ENCODE measurements around the gene TNFAIP3.
A peak's percentile ranks its signal among the peaks of the same experiment; 100 is the strongest.
"Not testable (repeated sequence)": the region's sequence is repeated elsewhere in the genome, so short reads cannot be mapped to it uniquely, and the experiment has no call there.

TNFAIP3 gene

DNA sequence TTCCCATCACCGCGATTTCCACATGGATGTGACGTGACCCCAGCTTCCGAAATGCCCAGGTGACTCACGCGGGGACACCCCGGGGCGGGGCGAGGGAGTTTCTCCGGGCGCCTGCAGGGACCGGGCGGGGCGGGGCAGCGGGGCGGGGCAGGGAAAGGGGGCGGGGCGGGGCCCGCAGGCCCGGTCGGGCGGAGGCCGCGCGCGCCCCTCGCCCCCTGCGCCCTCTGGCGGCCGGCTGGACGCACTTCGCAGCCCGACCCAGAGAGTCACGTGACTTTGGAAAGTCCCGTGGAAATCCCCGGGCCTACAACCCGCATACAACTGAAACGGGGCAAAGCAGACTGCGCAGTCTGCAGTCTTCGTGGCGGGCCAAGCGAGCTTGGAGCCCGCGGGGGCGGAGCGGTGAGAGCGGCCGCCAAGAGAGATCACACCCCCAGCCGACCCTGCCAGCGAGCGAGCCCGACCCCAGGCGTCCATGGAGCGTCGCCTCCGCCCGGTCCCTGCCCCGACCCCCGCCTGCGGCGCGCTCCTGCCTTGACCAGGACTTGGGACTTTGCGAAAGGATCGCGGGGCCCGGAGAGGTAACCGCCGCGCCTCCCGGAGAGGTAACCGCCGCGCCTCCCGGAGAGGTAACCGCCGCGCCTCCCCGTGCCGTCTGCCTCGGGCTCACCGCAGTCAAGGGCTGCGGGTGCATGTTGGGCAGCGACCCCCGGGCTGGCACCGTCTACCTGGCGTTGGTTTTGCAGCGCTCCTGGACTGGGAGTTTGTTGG, at the start of gene TNFAIP3:
Gene TNFAIP3 (plus strand): TSS at position 346 of the 771 bp plus-strand sequence. CDS start 3,969 bp downstream, outside the sequence.
- peak; percentile 97 for DNase-seq (ENCODE audit: low spot score)

DNA sequence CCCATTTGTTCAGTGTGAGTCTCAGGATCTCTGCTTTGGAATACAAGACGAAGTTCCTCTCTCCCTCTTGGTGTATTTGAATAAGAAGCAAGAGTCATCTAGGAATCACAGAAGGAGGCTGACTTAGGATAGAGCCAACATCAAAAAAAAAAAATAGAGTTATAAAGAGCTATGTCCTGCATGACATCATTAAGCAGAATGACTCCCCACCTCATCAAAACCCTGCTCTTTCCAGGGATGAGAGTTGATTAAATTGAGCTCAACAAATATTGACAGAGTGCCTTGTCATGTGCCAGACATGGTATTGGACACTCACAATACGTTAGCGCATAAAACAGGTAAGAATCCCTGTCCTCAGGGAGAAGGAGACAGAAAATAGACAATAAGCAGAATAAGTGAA, 48.6 kb upstream of the TNFAIP3 start:
- no peak for DNase-seq (ENCODE audit: low spot score)

- DNase-seq (ENCODE audit: low spot score), result peak; percentile 74
Observed at GRCh38 chr6:137819740-137820139, 47.3 kb upstream of the TNFAIP3 start.

GRCh38 chr6:137820425-137820824, 46.6 kb upstream of the TNFAIP3 start:
- DNase-seq (ENCODE audit: low spot score), result no peak

DNA sequence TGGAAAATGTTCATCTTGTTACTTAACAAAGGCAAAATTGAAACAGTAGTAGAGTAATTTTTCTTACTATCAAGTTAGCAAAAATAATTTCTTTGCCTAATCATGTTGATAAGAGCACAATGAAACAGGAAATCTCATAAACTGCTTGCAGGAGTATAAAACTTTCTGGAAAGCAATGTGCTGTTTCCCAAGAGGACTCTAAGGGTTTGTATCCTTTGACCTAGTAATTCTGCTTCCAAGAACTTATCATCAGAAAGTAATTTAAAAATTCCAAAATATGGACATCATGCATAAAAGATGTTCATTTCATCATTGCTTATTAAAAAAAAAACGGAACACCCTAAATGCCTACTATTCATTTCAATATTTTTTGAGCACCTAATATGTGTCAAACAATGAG, 46.1 kb upstream of the TNFAIP3 start:
- DNase-seq (ENCODE audit: low spot score), result no peak

DNA sequence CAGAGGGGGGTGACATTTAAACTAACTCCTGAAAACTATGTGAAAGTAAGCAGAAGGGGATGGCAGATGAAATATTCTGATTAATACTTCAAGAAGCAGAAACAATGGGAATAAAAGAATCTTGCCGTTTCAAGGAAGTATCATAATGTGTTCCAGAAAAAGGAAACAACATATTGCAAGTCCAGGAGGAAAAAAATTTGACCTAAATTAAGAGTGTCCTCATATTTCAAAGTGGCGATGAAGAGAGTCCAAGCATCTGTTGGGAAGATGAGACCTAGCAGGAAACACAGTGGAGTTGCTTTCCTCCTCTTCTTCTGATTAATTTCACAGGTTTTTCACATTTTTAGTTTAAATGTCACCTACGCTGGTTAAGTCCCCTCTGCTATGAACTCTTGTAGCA, 45.6 kb upstream of the TNFAIP3 start:
- no peak for DNase-seq (ENCODE audit: low spot score)

- peak; percentile 84 for DNase-seq (ENCODE audit: low spot score)
Observed at GRCh38 chr6:137823826-137824555, 43.1 kb upstream of the TNFAIP3 start.

- DNase-seq (ENCODE audit: low spot score), result no peak
Observed at GRCh38 chr6:137824556-137824879, 42.5 kb upstream of the TNFAIP3 start.

DNA sequence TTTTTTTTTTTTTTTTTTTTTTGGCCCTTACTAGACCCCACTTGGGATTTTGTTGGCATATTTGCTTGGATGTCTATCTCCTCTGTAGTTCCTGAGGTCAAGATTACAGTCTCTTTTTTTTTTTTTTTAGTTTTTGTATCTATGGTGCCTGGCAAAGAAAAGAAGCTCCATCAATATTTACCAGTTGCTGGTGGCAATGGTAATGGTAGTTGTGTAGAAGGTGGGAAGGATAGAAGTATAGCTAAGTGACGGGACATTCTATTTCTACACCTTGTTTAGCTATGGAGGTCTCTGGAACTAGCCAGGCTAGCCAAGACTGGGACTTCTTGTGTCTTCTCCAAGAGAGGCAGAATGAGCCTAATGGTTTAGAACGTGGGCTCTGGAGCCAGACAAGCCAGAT, 42.2 kb upstream of the TNFAIP3 start:
- DNase-seq (ENCODE audit: low spot score), result no peak

GRCh38 chr6:137827411-137827940, 39.6 kb upstream of the TNFAIP3 start:
- no peak for DNase-seq (ENCODE audit: low spot score)

DNA sequence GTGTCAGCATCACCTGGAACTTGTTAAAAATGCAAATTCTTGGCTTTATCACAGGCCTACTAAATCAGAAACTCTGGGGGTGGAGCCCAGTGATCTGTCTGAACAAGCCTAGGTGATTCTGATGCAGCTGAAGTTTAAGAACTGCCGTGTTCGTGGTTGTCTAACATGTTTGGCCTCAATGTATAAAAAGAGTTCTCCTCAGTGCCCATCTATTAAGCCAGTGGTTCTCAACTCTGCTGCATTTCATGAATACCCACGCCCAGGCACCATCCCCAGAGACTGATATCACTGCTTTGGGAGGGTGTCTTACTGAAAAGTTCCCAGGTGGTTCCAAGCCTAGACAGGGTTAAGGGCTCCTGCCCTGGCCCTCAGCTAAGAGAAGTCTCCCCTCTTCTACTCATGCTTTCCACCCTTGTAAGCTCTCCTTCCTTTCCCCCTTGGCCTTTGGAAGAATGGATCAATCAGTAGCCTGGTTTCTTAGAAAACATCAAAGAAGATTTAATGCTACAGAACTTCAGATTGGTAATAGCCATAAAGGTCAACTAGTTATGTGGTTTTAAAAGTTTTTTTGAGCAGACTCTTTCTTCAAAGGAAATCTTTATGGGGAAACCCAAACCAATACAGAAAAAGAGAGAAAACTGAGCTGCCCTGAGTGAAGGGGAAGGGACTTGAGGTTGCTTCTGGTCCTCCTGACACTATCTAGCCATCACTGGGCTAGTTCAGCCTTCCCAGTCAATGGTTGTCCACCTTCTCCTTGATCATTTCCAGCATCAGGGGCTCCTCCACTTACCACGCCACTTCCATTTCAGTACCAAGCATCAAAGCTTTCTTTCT, 38.9 kb upstream of the TNFAIP3 start:
- peak; percentile 51 for DNase-seq (ENCODE audit: low spot score)

- DNase-seq (ENCODE audit: low spot score), result no peak
Observed at GRCh38 chr6:137829641-137830083, 37.4 kb upstream of the TNFAIP3 start.

GRCh38 chr6:137830511-137830911, 36.5 kb upstream of the TNFAIP3 start:
- DNase-seq (ENCODE audit: low spot score), result no peak

GRCh38 chr6:137832110-137832509, 34.9 kb upstream of the TNFAIP3 start:
- DNase-seq (ENCODE audit: low spot score), result no peak

GRCh38 chr6:137834508-137834907, 32.6 kb upstream of the TNFAIP3 start:
- DNase-seq (ENCODE audit: low spot score), result no peak

- no peak for DNase-seq (ENCODE audit: low spot score)
Observed at GRCh38 chr6:137836788-137837187, 30.3 kb upstream of the TNFAIP3 start.

DNA sequence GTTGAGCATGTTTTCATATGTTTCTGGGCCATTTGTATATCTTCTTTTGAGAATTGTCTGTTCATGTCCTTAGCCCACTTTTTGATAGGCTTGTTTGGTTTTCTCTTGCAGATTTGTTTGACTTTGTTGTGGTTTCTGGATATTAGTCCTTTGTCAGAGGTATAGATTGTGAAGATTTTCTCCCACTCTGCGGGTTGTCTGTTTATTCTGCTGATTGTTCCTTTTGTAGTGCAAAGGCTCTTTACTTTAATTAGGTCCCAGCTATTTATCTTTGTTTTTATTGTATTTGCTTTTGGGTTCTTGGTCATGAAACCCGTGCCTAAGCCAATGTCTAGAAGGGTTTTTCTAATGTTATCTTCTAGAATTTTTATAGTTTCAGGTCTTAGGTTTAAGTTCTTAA, 29.0 kb upstream of the TNFAIP3 start:
- not testable (repeated sequence) for DNase-seq (ENCODE audit: low spot score)

GRCh38 chr6:137838597-137838996, 28.5 kb upstream of the TNFAIP3 start:
- DNase-seq (ENCODE audit: low spot score), result not testable (repeated sequence)

GRCh38 chr6:137839076-137839475, 28.0 kb upstream of the TNFAIP3 start:
- no peak for DNase-seq (ENCODE audit: low spot score)

DNA sequence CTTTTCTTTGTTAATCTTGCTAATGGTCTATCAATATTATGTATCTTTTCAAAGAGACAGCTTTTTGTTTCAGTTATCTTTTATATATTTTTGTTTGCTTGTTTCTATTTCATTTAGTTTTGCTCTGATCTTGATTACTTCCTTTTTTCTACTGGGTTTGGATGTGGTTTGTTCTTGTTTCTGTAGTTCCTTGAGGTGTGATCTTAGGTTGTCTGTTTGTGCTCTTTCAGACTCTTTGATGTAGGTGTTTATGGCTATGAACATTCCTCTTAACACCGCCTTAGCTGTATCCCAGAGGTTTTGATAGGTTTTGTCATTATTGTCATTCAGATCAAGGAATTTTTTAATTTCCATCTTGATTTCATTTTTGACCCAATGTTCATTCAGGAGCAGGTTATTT, 26.8 kb upstream of the TNFAIP3 start:
- DNase-seq (ENCODE audit: low spot score), result no peak

GRCh38 chr6:137843211-137843610, 23.8 kb upstream of the TNFAIP3 start:
- DNase-seq (ENCODE audit: low spot score), result no peak

DNA sequence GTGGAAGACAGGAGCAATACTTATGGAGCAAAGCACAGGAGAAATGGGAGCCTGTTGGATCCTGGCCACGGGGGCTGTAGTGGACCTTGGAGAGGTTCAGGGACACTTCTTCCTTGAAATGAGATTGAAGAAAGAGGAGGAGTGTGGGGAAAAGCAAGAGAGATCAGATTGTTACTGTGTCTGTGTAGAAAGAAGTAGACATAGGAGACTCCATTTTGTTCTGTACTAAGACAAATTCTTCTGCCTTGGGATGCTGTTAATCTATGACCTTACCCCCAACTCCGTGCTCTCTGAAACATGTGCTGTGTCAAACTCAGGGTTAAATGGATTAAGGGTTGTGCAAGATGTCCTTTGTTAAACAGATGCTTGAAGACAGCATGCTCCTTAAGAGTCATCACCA, 22.7 kb upstream of the TNFAIP3 start:
- DNase-seq (ENCODE audit: low spot score), result not testable (repeated sequence)

Data from CD4-positive, alpha-beta T cell treated with Interleukin-2 at 100 ng/mL for 4 hours (primary cell).